Adrenal gland (tissue), 12 donors: ENCODE data around the gene SYCE3. TPM values are rescaled to one million over a fixed set of nuclear protein-coding genes. Genes with fewer than 3 reads are reported as not detected.

Experiments
- DNase-seq, 7 donors: peaks; one replicate each; pipeline ENCODE4 v3.0.0-alpha.2; 2019 to 2020
- H3K27ac ChIP-seq, 5 donors: fragments of 200-600 bp; sonication (generic) in 4 of 5; 1 replicate in 3 of 5; 2 replicates in 2 of 5; pipeline versions ENCODE4 v1.5.1 to v1.8.0; 2016 to 2020; ENCODE audit warnings: mild to moderate bottlenecking in 1 of 5
- H3K27me3 ChIP-seq: fragments of 200-600 bp; 2 replicates; pipeline ENCODE4 v1.8.0; 2021
- H3K36me3 ChIP-seq, 2 donors: fragments of 200-600 bp; replicated peaks in 1 of 2; 1 replicate in 1 of 2; 2 replicates in 1 of 2; pipeline versions ENCODE4 v1.5.1 to v1.8.0; 2018 to 2022
- H3K4me1 ChIP-seq, 2 donors: fragments of 200-600 bp; replicated peaks in 1 of 2; 1 replicate in 1 of 2; 2 replicates in 1 of 2; pipeline versions ENCODE4 v1.5.1 to v1.8.0; 2018 to 2021
- H3K4me3 ChIP-seq, 4 donors: fragments of 200-600 bp; sonication (generic) in 3 of 4; one replicate each; pipeline ENCODE4 v1.5.1; 2016 to 2018
- H3K9me3 ChIP-seq, 3 donors: fragments of 200-600 bp; sonication (generic) in 1 of 3; replicated peaks in 1 of 3; 1 replicate in 2 of 3; 2 replicates in 1 of 3; pipeline versions ENCODE4 v1.5.1 to v1.8.0; 2016 to 2021
- POLR2A ChIP-seq, 2 donors: fragments of 450-650 bp; IDR thresholded peaks; one replicate each; pipeline ENCODE4 v1.6.1; 2017; ENCODE audit warnings: antibody characterized with exemption in 2 of 2, mild to moderate bottlenecking in 2 of 2, moderate library complexity in 1 of 2
- WGBS, 4 donors: extraction: QIAGEN DNeasy Blood & Tissue Kit in 2 of 4; methylation state at CpG; one replicate each; pipeline versions ENCODE4 v1.1.5 to v1.1.7; 2013 to 2017; 5-methylcytosine and 5-hydroxymethylcytosine counted together
- intact Hi-C, 2 donors: fragments of 100-400 bp; cut with DNase I; formaldehyde crosslinking; loops; one replicate each; pipeline versions ENCODE4 v1.14.1 to v1.15.0; 2022 to 2023
- polyA plus RNA-seq, 3 donors: library from polyadenylated mRNA; stranded (reverse); fragments of 200-250 nt in 2 of 3; fragments of 350-450 nt in 1 of 3; fragmentation: Illumina TruSeq in 1 of 3; extraction: RNeasy Lipid Tissue Mini Kit (QIAGEN cat#74804) in 1 of 3; gene quantifications; one replicate each; pipeline ENCODE4 v1.2.3, GENCODE V29; 2013 to 2014
- total RNA-seq, 9 donors: library from RNA; depleted of rRNA in 4 of 9; stranded (reverse); fragments of >200 nt in 4 of 9; fragments of 120-200 nt in 1 of 9; fragmentation: NEBNext Ultra II Directional in 1 of 9; extraction: Animal tissue kit (Norgen Biotek cat#: 25700) in 1 of 9; gene quantifications; one replicate each; pipeline versions ENCODE4 v1.1.0 to v1.2.4, GENCODE V29; 2013 to 2023
- TF ChIP-seq, protein P1 (sequence below), 6 experiments: fragments of 450-650 bp in 4 of 6; fragments of 200-600 bp in 2 of 6; sonication (generic) in 1 of 6; IDR thresholded peaks; 1 replicate in 5 of 6; 2 replicates in 1 of 6; pipeline versions ENCODE4 v1.5.1 to v1.8.0; 2016 to 2021; ENCODE audit warnings: antibody characterized with exemption in 6 of 6, mild to moderate bottlenecking in 2 of 6, moderate library complexity in 1 of 6
- donor health status: healthy with polysubstance abuse.
- donor health status: Bipolar disorder and iron deficiency.
- donor health status: DM: yes; HTN: yes; CAD: no.
- donor health status: DM: no; HTN: no; CAD: no.
- donor health status: DM: no; HTN: no; CAD: no.
- donor health status: DM: yes; HTN: yes; CAD: no.

The SYCE3 gene
- total and polyA plus RNA-seq, 12 donors = 0.57 to 7.2 (median 0.87) TPM; not detected in 5

DNA sequence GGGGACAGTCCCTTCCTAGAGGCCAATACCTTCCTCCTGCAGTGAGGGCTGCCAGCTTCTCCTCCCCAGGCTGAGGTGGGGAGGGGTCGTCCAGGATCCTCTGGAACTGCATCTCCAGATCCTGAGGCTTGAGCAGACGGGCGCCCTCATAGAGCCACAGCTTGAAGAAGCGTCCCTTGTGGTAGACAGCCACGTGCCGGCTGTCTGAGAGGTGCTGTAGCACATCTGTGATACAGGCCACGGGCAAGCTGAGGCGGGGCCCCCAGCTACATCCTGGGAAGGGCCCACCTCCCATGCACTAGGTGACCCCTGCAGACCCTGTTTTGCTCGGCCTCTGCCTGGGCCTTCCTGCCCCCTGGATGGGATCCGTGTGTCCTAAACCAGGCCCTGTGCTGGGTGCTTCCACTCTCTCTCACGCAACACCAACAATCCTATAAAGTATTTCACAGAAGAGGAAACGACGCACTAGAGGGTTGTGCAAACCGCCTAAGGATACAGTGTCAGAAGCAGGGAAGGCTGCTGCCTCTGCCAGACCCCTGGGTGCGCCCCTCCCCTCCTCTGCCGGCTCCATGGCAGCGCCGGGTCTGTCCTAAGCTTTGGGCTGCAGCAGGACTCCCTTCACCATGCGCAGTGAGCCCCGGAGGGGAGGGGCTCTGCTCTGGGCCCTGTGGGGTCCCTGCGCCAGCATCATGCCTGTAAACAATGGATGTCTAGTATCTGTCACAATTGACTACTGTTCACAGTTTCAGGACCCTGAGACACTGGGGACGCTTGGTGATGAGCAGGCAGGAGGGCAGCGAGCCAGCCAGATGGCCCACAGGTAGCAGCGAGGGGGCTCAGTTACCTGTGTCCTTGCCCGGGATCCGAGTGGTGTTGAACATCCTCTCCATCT is 11.0 kb upstream of the SYCE3 start:
- no peak for DNase-seq
- Histone ChIP-seq H3K9me3 (no peaks in the 10 kb centered on the region), H3K4me3 (no peak overlapping the region), H3K36me3 (peaks cover 0 to 11% of the 10 kb centered on the region in 2 donors), H3K27me3 (no peaks in the 10 kb centered on the region), H3K27ac (no peak overlapping the region), H3K4me1 (peaks cover 8% of the 10 kb centered on the region in 2 donors)
- WGBS, 4 donors = 85 to 94% (median 87%) methylated on average over 15 to 26 of the region's 26 CpGs
- intact Hi-C loops = no loop called here
- TF ChIP-seq, protein P1, sequence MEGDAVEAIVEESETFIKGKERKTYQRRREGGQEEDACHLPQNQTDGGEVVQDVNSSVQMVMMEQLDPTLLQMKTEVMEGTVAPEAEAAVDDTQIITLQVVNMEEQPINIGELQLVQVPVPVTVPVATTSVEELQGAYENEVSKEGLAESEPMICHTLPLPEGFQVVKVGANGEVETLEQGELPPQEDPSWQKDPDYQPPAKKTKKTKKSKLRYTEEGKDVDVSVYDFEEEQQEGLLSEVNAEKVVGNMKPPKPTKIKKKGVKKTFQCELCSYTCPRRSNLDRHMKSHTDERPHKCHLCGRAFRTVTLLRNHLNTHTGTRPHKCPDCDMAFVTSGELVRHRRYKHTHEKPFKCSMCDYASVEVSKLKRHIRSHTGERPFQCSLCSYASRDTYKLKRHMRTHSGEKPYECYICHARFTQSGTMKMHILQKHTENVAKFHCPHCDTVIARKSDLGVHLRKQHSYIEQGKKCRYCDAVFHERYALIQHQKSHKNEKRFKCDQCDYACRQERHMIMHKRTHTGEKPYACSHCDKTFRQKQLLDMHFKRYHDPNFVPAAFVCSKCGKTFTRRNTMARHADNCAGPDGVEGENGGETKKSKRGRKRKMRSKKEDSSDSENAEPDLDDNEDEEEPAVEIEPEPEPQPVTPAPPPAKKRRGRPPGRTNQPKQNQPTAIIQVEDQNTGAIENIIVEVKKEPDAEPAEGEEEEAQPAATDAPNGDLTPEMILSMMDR (IDR thresholded peaks at IDR 0.05) = no peak
- TF ChIP-seq POLR2A (IDR thresholded peaks at IDR 0.05) = no peak

DNA sequence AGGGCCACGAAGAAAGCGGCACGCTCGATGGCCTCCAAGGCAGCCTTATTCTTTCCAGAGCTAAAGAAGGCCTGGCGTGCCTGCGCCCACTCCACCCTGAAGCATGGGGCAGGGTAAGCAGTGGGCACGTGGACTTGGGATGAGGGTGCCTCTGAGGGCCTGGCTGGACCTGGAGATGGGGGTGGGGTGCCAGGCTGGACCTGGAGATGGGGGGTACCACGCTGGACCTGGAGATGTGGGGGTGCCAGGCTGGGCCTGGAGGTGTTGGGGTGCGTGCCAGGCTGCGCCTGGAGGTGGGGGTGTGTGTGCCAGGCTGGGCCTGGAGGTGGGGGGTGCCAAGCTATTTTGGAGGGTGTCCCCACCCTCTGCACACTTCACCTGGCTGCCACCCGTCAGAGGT is 10.2 kb upstream of the SYCE3 start:
- H3K4me1 ChIP-seq = peaks cover under 1% of the 10 kb centered on the region in 2 donors
- intact Hi-C loops = no loop called here
- TF ChIP-seq, protein P1 (IDR thresholded peaks at IDR 0.05) = no peak
- TF ChIP-seq POLR2A (IDR thresholded peaks at IDR 0.05) = no peak
- H3K9me3 ChIP-seq = no peaks in the 10 kb centered on the region
- no peaks in the 10 kb centered on the region for H3K27me3 ChIP-seq
- WGBS, 4 donors = 92 to 97% (median 94%) methylated on average over 8 to 11 of the region's 11 CpGs
- H3K4me3 ChIP-seq = no peak overlapping the region
- no peak for DNase-seq
- H3K36me3 ChIP-seq = peaks cover 0 to 11% of the 10 kb centered on the region in 2 donors
- H3K27ac ChIP-seq = no peak overlapping the region

DNA sequence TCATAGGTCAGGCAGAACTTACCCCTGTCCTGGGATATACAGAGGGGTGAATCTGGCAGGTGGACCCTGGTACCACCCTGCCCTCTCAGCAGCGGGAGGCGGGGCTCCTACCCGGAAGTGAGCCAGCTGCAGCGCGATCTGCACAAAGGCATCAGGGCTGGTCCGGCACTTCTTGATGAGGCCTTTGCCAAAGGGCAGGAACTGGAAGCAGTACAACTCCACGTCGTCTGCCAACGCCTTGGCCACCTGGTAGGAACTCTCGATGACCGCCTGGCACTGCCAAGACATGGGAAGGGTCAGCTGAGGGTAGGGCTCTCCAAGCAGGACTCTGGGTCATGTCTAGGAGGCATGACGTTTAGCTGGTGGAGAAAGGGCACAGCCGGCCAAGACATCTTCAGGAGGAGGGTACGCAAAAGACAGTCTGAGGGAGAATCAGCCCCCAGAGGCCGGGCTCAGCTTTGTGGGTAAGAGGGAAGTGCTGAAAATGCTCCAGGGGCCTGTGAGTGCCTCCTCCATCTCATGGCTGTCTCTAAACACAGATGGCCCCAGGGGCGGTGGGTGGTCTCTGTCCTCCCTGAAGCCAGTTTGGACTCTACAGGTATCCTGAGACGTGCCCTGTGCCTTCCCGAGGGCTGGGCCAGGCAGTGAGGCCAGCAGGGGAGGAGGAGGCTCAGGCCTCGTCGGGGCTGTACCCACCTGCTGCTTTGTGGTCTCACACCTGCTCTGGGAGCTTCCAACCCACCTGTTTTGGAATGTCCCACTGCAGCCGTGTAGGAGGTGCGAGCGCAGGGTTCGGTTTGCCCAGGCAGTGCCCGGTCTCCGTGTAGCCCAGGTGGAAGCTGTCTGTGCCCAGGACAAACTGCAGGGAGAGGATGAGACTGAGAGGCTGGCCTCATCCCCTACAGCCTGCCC is 8.8 kb upstream of the SYCE3 start:
- no peak overlapping the region for H3K27ac ChIP-seq
- TF ChIP-seq, protein P1 (IDR thresholded peaks at IDR 0.05) = no peak
- TF ChIP-seq POLR2A (IDR thresholded peaks at IDR 0.05) = no peak
- no peaks in the 10 kb centered on the region for H3K27me3 ChIP-seq
- DNase-seq = peak in 1 of 7 donors; percentile 6
- intact Hi-C loops = no loop called here
- H3K4me3 ChIP-seq = no peak overlapping the region
- 88 to 96% (median 92%) methylated on average over 7 to 26 of the region's 26 CpGs for WGBS, 4 donors
- H3K36me3 ChIP-seq = peaks cover 0 to 11% of the 10 kb centered on the region in 2 donors
- no peaks in the 10 kb centered on the region for H3K9me3 ChIP-seq
- H3K4me1 ChIP-seq = no peaks in the 10 kb centered on the region

DNA sequence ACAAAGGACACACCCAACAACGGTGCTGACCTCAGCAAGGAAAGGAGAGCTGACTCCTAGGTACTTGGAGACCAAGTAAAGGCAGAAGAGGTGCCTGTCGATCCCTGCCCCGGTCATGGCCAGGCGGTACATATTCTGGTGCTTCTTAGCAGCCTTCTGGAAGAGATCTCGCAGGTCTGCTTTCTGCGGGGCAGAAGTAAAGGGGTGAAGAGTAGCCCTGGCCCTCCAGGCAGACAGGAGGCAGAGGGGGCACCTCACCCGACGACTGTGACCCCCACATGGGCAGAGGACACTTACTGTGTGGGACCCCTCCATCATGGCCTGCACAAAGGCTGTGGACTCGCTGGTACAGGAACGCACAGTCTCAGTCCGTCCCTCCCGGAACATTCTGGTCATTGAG is 8.1 kb upstream of the SYCE3 start:
- DNase-seq = peak in 1 of 7 donors; percentile 7
- Histone ChIP-seq H3K36me3 (peaks cover 0 to 11% of the 10 kb centered on the region in 2 donors), H3K9me3 (no peaks in the 10 kb centered on the region), H3K4me1 (no peaks in the 10 kb centered on the region), H3K4me3 (no peak overlapping the region), H3K27me3 (no peaks in the 10 kb centered on the region), H3K27ac (no peak overlapping the region)
- intact Hi-C loops = no loop called here
- WGBS, 4 donors = 90 to 100% (median 92%) methylated on average over 1 to 12 of the region's 12 CpGs
- TF ChIP-seq, protein P1 (IDR thresholded peaks at IDR 0.05) = no peak
- TF ChIP-seq POLR2A (IDR thresholded peaks at IDR 0.05) = no peak
